K562 treated with DMSO at 1 percent for 12 hours (cell line): ENCODE measurements around the gene ADAM19. TPM values are rescaled to one million over a fixed set of nuclear protein-coding genes. Genes with fewer than 3 reads are reported as not detected.

Source experiments
- total RNA-seq: library from RNA; unstranded; fragments of 300-600 nt; gene quantifications from 2 replicates; pipeline ENCODE4 v1.2.3, GENCODE V29; 2022; ENCODE audit not compliant: insufficient read depth

Gene ADAM19
- total RNA-seq: 3.1 and 10.9 TPM in 2 replicates

GRCh38 chr5:157575381-157576020, at the start of gene ADAM19:
TSS of gene ADAM19 (minus strand) at chr5:157575775. CDS start at chr5:157575696, 79 bp downstream.

GRCh38 chr5:157459715-157460599, 115.6 kb downstream of the ADAM19 start, which contains the start of gene NIPAL4:
TSS of gene NIPAL4 (plus strand) at chr5:157460213. CDS start at chr5:157460321, 108 bp downstream.

Other genes with a start within 250 kb of the ADAM19 start
- gene NIPAL4, start 115.6 kb downstream of the ADAM19 start, total RNA-seq: not detected in 2 replicates
- gene SOX30, start 76.7 kb upstream of the ADAM19 start, total RNA-seq: 0.22 TPM in 1 of 2 replicates, not detected in the other
- gene C5orf52, start 95.8 kb upstream of the ADAM19 start, total RNA-seq: not detected in 2 replicates
- gene THG1L, start 155.6 kb upstream of the ADAM19 start, total RNA-seq: 6.9 and 10.9 TPM in 2 replicates
- gene LSM11, start 167.9 kb upstream of the ADAM19 start, total RNA-seq: 2.4 and 6.0 TPM in 2 replicates